Suppressor macrophage treated with lipopolysaccharide for 1 hour (primary cell): ENCODE results near the gene TSKU.
A peak's percentile ranks its signal among the peaks of the same experiment; 100 is the strongest.
"Not testable (repeated sequence)": the region's sequence is repeated elsewhere in the genome, so short reads cannot be mapped to it uniquely, and the experiment has no call there.

Experiments
- DNase-seq, 3 donors: peaks; one replicate each; pipeline ENCODE4 v3.0.0-alpha.2; 2020 to 2022

Gene TSKU

DNA sequence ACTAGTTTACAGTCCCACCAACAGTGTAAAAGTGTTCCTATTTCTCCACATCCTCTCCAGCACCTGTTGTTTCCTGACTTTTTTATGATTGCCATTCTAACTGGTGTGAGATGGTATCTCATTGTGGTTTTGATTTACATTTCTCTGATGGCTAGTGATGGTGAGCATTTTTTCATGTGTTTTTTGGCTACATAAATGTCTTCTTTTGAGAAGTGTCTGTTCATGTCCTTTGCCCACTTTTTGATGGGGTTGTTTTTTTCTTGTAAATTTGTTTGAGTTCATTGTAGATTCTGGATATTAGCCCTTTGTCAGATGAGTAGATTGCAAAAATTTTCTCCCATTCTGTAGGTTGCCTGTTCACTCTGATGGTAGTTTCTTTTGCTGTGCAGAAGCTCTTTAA is 43.8 kb downstream of the TSKU start:
- DNase-seq, result not testable (repeated sequence)

DNA sequence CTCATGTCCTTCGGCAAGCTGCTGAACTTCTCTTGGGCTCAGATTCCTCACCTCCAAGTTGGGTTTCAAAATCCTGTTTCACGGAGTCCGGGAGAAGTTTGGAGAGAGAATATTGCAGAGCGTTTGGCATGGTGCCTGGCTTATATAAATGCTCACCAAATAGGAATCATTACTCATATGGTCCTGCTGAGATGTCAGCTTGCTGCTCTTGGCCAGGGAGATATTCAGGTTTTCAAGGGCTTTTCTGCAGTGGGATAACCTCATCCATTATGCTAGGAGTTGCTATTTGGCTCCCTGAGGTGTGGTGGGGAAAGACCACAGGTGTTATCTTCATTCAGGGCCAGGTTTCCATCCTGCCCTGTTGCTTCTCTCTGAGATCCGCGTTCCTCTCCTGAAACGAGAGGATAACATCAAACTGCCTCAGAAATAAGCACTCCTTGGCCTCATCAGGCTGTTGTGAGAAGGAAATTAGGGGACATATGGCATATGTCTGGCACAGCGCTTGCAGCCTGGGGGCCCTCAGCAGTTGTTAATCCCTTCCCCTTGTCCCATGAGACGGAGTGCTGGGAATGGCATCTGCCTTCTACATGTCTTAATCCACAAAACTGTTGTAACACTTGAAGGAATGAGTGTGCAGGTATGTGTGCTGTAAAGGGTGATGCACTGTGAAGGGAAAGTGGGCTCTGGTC is 47.6 kb downstream of the TSKU start:
- DNase-seq, result no peak

DNA sequence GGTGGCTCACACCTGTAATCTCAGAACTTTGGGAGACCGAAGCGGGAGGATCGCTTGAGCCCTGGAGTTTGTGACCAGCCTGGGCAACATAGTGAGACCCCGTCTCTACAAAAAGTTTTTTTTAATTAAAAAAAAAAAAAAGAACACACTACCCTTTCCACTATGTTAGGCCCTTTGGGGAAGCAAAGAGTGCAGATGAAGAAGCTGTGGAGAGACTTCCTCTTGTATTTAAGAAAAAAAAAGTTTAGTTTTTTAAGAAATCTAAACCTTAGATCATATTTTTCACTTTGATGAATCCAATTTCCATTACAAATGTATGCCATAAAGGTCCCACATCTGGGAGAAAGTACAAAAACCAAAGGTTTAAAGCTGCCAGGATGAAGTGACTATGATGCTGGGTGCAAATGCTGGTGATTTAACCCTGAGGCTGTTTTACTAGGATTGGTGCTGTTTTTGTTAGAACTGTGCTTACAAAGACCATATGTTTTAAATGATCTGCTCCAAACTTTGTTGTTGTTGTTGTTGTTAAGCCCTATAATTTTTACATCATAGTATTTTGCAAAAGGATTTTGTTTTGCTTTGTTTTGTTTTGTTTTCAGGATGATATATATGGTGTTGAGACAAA is 48.6 kb downstream of the TSKU start:
- DNase-seq, result peak in 1 of 3 donors; percentile 28

DNA sequence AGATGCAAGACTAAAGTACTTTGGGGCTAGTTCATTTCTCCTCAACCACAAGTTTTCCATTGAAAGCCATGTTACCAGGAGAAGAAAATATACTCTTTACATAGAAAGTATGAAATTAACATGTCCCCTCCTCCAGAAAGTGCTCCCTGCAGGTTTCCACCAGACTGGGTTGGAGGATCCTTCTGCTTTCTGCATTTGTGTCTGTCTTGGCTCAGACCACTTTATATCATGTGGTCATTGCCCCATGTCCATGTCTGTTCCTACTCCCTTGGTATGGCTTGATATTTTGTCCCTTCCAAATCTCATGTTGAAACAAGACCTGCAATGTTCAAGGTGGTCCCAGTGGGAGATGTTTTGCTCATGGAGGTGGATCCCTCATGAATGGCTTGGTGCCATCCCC is 49.2 kb downstream of the TSKU start:
- DNase-seq, result peak in 1 of 3 donors; percentile 29

DNA sequence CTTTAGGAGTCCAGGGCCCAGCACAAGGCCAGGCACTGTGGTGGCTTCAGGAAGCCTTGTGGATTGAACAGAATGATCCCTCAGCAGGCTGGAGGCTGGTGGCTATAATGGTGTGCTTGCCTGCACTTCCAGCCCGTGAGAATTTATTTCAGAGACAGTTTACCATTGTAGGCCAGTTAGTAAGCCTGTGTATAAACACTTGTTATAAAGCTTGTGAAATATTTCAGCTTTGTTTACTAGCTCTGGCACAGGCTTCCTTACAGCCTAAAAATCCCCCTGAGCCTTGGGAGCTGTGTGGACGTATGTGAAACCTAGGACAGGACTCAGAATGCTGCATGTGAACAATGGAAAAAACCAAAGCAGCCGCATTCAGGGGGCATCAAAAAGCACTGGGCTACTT is 51.0 kb downstream of the TSKU start:
- DNase-seq, result no peak

DNA sequence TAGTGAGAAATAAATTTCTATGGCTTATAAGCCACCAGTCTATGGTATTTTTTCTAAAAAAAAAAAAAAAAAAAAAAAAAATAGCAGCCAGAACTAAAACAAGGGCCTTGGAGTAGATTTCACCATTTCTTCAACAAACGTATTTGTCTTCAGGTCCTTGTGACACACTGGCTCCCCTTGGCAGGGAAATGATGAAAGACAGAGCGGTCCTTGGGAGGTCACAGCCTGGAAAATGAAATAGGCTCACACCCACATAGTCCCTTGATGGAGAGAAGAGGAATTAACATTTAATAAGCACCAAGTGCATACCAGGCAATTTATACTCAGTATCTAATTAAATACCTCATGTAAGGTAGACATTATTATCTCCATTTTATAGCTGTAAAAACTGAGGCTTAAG is 51.9 kb downstream of the TSKU start:
- peak in 2 of 3 donors; percentile 34 to 37 for DNase-seq

DNA sequence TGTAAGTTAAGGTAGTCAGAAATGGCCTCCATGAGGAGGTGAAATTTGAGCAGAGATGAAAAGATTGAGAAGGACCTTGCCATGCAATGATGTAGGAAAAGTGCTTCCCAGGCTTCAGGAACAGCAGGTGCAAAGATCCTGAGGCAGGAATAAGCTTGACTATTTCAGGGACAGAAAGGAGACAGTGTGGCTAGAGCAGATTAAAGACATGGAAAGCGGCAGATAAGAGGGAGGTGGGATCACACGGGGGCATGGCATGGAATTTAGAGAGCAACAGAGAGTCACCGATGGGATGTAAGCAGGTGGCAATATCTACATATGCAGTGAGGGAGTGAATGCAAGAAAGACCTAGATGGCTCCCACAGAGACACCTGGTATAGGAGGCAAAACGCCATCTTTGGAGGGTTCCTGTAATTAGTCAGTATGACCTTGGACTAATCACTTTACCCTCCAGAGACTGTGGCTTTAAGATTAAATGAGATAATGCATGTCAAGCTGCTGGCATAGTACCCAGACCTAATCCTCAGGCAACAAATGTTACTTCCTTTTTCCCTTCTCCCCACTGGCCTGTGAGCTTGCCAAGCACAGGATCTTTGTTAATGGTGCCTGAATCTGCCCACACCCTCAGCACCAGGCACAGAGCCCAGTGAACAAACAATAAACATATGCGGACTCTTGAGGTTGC is 52.9 kb downstream of the TSKU start:
- DNase-seq, result peak in 1 of 3 donors; percentile 39

DNA sequence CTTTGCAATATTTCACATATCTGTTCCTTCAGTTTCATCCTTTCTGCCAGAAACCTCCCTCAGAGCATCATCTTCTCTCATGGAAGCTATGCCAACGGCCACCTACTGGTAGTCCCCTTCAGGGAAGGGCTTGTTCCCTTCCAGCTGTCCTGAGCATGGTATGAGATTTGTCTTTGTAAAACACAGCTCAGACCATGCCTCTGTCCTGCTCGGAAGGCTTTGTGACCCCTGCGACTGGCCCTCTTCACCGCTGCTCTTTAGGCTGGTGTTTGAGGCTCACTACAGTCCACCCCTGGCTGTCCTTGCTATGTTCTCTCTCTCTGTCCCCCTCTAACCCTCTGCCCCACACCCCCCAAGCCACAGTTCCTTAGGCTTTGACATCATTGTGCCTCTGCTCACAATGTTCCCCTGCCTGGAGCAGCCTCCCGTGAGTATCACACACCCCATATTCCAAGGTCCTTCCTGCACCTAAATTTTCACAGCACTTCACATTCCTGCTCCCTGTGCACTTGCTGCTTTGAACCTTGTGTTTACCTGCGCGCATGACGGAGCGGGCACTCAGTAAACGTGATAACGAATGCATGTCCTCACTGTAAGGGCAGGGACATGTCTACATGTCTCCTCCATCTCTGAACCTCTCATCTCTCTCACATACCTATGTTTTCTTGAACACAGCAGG is 53.6 kb downstream of the TSKU start:
- DNase-seq, result no peak

DNA sequence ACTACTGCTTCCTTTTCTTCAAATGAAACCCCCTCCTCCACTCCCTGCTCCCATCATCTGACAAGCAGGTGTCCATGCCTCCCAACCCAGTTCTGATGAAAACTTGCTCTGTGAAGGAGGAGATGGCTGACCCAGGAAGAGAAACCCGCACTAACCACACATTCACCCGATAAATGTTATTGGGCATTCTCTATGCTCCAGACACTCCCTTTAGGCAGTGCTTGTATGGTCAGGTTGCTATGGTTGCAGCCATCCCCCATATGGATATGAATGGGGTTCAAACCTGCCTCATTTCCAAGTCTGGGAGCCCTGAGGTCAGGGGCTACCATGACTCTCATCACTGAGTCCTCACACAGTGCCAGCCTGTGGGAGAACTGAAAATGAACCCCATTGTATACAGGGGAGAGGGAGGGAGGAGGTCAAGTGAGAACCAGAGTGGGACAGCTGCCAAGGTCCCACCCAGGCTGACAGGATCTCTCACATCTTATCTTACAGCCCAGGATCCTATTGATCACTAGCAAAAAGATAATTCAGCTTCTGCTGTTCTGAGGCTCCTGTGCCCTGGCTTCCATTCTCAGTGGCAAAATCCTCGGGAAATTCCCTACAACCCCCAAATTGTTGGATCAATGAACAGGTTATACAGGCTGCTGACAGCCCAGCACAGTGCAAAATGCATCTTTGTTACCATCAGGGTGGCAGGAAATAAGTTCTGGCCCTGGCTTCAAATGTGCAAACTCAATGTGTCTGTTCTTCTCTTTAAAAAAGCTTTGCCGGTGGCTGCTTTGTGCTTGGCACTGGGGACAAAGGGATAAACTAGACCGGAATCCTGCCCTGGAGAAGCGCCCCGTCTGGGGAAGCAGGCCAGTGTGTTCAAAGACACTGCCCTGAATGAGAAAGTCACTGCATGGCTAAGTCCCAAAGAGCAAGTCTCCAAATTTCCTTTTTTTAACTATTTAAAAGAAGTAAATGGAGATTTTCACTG is 54.8 kb downstream of the TSKU start:
- no peak for DNase-seq

DNA sequence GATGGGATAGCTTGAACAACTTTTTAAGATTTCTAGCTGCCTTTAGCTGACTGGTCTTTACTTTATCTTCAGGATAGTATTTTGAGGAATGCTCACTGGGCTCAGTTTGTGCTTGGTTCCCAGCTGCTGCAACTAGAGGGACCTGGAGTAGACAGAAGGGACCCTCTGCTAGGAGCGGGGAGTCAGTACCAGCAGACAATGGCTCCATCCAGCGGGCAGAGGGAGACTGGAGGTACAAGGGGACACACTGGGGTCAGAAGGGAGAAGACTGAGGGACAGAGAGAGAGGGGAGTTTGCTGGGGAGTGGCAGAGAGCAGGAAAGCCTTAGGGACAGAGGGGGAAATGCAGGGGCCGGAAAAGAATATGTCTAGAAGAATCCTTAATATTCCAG is 55.5 kb downstream of the TSKU start:
- no peak for DNase-seq

DNA sequence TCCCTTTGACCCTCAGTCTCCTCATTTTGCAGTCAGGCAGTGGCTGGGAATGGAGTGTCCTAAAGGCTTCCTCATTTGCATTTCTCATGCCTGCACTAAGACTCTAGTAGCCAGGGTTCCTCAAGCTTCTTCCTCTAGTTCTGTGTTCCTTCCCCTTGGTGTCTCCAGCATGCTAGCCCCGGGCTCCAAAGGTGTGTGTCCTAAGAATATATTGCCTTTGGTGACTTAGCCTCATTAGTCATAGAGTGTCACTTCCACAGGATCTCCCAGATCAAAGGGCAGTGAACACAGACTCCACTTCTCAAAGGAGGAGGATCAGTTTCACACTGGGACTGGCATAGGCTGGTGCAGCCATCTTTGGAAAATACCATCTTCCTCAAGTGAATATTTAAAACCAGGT is 56.2 kb downstream of the TSKU start:
- DNase-seq, result peak; percentile 62 to 64 (median 63)

DNA sequence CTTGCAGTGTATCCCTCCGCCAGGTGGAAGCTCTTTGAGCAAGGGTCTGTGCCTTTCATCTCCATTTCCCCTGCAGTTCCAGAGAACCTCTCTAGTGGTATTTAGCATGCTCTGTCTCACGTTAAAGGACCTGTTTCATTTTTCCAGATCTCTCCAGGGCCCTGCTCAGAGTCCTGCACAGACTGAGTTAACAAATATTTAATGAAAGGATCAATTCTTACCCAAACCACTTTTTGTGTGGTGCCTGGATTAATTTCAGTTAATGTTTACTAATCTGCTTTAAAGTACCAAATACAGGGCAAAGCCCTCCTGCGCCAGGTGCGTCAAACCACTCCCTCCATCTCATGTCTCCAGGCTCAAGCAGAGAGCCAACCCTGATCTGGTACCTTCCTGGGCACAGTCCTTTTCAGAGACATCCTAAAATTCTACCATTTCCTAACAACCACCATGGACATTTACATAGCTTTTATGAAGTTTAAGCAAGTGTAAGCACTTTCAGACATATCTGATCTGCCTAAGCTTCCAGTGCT is 58.8 kb downstream of the TSKU start:
- DNase-seq, result no peak

DNA sequence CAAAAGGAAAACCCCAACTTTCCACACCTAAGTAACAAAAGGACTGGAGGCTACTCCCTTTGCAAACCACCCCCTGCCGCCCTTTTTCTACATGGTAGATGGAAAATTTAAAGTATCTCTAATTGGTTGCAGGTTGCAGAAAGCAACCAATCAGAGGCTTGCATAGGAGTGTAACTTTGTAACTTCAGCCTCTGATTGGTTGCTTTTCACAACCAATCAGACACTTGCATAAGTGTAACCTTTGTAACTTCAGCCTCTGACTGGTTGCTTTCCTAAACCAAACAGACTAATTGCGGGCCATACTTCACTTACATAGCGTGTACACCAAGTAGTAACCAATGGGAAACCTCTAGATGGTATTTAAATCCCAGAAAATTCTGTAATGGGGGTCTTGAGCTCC is 60.8 kb downstream of the TSKU start:
- DNase-seq, result no peak

DNA sequence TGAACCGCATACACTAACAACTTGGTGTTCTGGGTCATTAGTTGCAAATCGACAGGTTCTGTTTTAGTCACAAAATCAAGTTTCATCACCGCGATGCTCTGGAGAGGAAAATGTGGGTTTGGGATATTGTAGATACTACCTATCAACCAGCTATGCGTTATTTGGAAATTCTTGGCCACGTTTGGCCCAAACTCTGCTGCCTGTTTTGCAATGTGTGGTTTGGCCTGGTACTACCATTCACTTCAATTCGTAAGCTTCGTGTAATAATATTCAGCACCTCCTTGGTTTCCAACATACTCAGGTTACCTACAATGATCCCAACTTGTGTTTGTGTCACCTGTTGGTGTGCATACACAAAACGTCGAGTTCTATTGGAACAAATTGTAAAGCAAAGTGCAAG is 61.4 kb downstream of the TSKU start:
- no peak for DNase-seq

DNA sequence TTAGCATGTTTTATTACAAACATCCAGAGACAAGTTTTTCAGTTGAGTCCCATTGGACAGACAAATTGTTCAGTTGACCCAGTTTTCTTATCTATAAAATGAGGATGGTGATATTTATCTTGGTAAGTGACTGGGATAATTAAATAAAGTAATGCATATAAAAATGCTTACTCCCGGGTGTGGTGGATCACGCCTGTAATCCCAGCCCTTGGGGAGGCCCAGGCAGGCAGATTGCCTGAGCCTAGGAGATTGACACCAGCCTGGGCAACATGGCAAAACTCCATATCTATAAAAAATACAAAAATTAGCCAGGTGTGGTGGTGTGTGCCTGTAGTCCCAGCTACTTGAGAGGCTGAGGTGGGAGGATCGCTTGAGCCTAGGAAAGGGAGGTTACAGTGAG is 61.9 kb downstream of the TSKU start:
- no peak for DNase-seq

DNA sequence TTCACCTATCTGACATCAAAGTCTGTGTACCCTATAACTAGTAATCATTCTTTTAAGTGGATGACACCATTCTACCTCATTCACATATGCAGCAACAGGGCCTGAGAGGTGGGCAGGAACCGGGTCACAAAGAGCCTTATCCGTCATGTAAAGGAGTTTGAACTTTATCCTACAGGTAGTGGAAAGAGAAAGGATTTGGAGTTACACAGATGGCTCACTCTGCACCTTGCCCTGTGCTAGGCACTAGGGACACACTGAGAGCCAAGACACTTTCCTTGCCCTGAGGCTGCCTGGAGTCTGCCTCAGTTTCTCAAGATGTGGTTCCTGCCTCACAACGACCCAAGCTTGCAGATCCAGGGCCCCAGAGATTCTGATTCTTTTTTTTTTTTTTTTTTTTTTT is 63.3 kb downstream of the TSKU start:
- no peak for DNase-seq
